Measurements from ENCODE around the gene ERN1. TPM values are rescaled to one million over a fixed set of nuclear protein-coding genes. Genes with fewer than 3 reads are reported as not detected.

ERN1 gene
- total RNA-seq, 1 donor from 2014 or later, result 20.6 TPM

DNA sequence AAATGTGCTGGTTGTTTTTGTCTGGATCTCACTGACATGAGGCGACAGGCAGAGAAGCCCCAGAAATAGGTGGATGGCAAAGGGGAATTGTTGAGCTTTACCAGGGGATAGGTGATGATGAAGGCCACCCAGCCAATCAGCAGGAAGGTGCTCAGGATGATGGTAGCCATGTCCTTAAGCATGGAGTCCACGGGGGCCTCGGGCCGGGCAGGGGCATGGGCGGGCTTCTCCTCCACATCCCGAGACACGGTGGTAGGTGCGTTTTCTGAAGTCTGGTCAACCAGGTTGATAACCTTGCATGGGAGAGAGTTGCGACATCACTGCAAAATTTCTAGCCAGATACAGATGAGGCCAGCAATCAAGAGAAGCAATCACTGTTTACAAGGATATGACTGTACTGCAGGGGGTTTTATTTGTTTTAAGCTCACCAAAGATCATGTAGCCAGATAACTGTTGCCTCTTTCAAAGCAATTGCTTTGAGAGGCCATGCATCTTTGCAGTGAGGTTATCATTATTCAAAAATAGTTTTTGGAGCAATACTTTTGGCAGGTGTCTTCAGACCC is 72.2 kb downstream of the ERN1 start:
- no peak for TF ChIP-seq CTCF (IDR thresholded peaks at IDR 0.05; ENCODE audit: unreplicated experiment)
- no peaks in the 10 kb centered on the region for H3K27me3 Mint-ChIP-seq (ENCODE audit: low read depth)
- H3K9me3 Mint-ChIP-seq, result no peaks in the 10 kb centered on the region
- no peak overlapping the region for H3K27ac Mint-ChIP-seq
- H3K4me1 Mint-ChIP-seq, result peaks cover 11% of the 10 kb centered on the region
- H3K4me3 Mint-ChIP-seq, result no peak overlapping the region
- H3K36me3 Mint-ChIP-seq, result peaks cover 23% of the 10 kb centered on the region
- DNase-seq (ENCODE audit: low spot score in 2 of 2, unreplicated experiment in 2 of 2), result no peak

GRCh38 chr17:64056269-64057005 is 73.5 kb downstream of the ERN1 start:
- H3K4me3 Mint-ChIP-seq, result no peak overlapping the region
- no peak for TF ChIP-seq CTCF (IDR thresholded peaks at IDR 0.05; ENCODE audit: unreplicated experiment)
- H3K4me1 Mint-ChIP-seq, result peaks cover 11% of the 10 kb centered on the region
- H3K9me3 Mint-ChIP-seq, result no peaks in the 10 kb centered on the region
- H3K36me3 Mint-ChIP-seq, result peaks cover 25% of the 10 kb centered on the region
- DNase-seq (ENCODE audit: low spot score in 2 of 2, unreplicated experiment in 2 of 2), result no peak
- H3K27me3 Mint-ChIP-seq (ENCODE audit: low read depth), result no peaks in the 10 kb centered on the region
- no peak overlapping the region for H3K27ac Mint-ChIP-seq

GRCh38 chr17:64055183-64056142 is 74.5 kb downstream of the ERN1 start:
- no peak overlapping the region for H3K4me3 Mint-ChIP-seq
- H3K4me1 Mint-ChIP-seq, result peaks cover 11% of the 10 kb centered on the region
- peaks cover 29% of the 10 kb centered on the region for H3K36me3 Mint-ChIP-seq
- no peak for TF ChIP-seq CTCF (IDR thresholded peaks at IDR 0.05; ENCODE audit: unreplicated experiment)
- H3K27me3 Mint-ChIP-seq (ENCODE audit: low read depth), result no peaks in the 10 kb centered on the region
- no peaks in the 10 kb centered on the region for H3K9me3 Mint-ChIP-seq
- no peak overlapping the region for H3K27ac Mint-ChIP-seq
- DNase-seq (ENCODE audit: low spot score in 2 of 2, unreplicated experiment in 2 of 2), result no peak

DNA sequence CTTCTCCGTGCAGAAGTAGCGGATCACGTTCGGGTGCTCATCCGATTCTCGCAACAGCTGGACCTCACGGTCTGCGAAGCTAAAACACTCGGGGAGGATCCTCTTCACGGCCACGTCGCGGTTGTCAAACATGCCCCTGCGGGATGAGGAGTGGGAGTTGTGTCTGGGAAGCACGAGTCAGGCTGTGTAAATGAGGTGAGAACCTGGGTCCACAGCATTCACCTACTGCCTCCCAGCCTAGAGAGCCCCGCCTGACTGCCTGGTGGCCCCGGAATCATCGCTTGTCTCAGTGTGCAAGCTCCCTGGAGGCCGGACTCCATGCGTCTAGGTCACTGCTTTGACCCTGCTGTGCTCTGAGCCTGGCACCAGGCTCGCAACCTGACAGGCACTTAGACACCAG is 75.6 kb downstream of the ERN1 start:
- Mint-ChIP-seq H3K9me3 (no peaks in the 10 kb centered on the region), H3K4me1 (peaks cover 11% of the 10 kb centered on the region), H3K36me3 (peaks cover 26% of the 10 kb centered on the region), H3K27ac (no peak overlapping the region), H3K4me3 (no peak overlapping the region), H3K27me3 (ENCODE audit: low read depth) (no peaks in the 10 kb centered on the region)
- TF ChIP-seq CTCF (IDR thresholded peaks at IDR 0.05; ENCODE audit: unreplicated experiment), result no peak
- DNase-seq (ENCODE audit: low spot score in 2 of 2, unreplicated experiment in 2 of 2), result no peak

DNA sequence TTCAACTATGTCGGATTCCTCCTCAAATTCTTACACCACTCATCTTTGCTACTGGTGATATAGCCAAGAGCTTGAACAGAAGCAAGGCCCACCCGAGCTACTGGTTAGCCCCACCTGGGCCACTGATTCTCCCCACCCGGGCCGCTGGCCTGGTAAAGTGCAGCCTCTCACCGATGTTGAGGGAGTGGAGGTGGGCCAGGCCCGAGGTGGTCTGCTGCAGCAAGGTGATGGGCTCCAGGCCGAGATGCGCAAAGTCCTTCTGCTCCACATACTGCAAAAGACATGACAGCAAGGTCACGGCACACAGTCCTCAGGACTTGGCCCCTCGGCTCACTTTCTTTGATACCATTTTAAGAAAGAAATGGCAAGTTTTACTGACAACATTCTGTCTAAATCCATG is 76.8 kb downstream of the ERN1 start:
- no peak for DNase-seq (ENCODE audit: low spot score in 2 of 2, unreplicated experiment in 2 of 2)
- no peaks in the 10 kb centered on the region for H3K9me3 Mint-ChIP-seq
- no peaks in the 10 kb centered on the region for H3K27me3 Mint-ChIP-seq (ENCODE audit: low read depth)
- no peak overlapping the region for H3K4me3 Mint-ChIP-seq
- H3K36me3 Mint-ChIP-seq, result peaks cover 26% of the 10 kb centered on the region
- H3K27ac Mint-ChIP-seq, result no peak overlapping the region
- no peak for TF ChIP-seq CTCF (IDR thresholded peaks at IDR 0.05; ENCODE audit: unreplicated experiment)
- peaks cover 4% of the 10 kb centered on the region for H3K4me1 Mint-ChIP-seq
